RWPE2 (cell line): ENCODE data around the gene GPR42.

Source experiments
- ATAC-seq: fragments of 200-7000 bp; cut with Tn5 transposase; 3 replicates; pipeline ENCODE4 v1.9.1; 2021; ENCODE audit warnings: low read depth
- DNase-seq: peaks from one replicate; pipeline ENCODE4 v3.0.0-alpha.2; 2020; ENCODE audit warnings: low spot score
- H3K27ac ChIP-seq: fragments of 450-650 bp; 2 replicates; pipeline ENCODE4 v1.5.1; 2017; ENCODE audit warnings: mild to moderate bottlenecking; ENCODE audit not compliant: poor library complexity, severe bottlenecking
- H3K27me3 ChIP-seq: fragments of 250-450 bp; sonication (Bioruptor Pico); 2 replicates; pipeline ENCODE4 v1.5.1; 2021; ENCODE audit warnings: mild to moderate bottlenecking, moderate library complexity; ENCODE audit not compliant: insufficient read depth, poor library complexity, severe bottlenecking
- H3K36me3 ChIP-seq: fragments of 250-450 bp; sonication (Bioruptor Pico); 2 replicates; pipeline ENCODE4 v1.5.1; 2020; ENCODE audit warnings: low read depth, mild to moderate bottlenecking, moderate library complexity
- H3K4me1 ChIP-seq: fragments of 250-450 bp; sonication (Bioruptor Pico); 2 replicates; pipeline ENCODE4 v1.5.1; 2021; ENCODE audit warnings: mild to moderate bottlenecking, moderate library complexity; ENCODE audit not compliant: insufficient read depth, poor library complexity, severe bottlenecking
- H3K4me3 ChIP-seq: fragments of 250-450 bp; sonication (Bioruptor Pico); 2 replicates; pipeline ENCODE4 v1.5.1; 2021; ENCODE audit warnings: mild to moderate bottlenecking, moderate library complexity; ENCODE audit not compliant: severe bottlenecking
- H3K9me3 ChIP-seq: fragments of 250-450 bp; sonication (Bioruptor Pico); 2 replicates; pipeline ENCODE4 v1.5.1; 2021; ENCODE audit warnings: mild to moderate bottlenecking, moderate library complexity; ENCODE audit not compliant: severe bottlenecking
- TF ChIP-seq, protein P1 (sequence below): fragments of 450-650 bp; IDR thresholded peaks from one replicate; pipeline ENCODE4 v1.5.1; 2017; ENCODE audit warnings: mild to moderate bottlenecking, moderate library complexity; ENCODE audit not compliant: poor library complexity, severe bottlenecking

GPR42 gene

DNA sequence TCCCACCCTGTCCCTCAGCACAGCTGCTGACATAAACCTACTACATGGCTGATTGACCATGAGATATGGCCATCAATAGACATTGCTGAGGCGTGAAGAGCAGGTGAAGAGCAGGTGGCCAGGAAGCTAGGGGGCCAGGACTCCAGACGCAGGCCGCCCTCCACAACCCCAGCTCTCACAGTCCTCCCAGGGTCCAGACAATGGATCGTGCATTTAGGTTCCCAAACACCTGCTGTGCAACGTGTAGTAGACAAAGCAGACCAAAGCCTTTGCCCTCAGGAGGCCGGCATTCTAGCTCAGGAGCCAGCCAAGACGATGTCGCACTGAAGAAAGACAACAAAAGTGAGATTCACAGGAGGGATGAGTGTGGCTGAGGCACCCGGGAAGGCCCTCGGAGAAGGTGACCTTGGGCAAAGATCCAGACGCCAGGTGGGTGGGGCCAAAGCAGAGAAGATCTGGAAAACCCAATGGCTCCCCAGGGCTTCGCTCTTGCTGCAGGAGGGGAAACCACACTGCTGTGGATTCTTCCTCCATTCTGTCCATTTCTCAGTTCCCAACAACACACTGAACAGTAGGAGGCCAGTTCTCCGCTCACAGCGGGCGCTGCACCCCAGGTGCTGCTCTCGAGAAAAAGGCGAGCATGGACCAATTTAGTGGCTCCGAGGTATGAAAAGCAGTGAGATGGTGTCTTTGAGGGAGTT, 21.8 kb upstream of the GPR42 start:
- ATAC-seq, result no peak
- TF ChIP-seq, protein P1, sequence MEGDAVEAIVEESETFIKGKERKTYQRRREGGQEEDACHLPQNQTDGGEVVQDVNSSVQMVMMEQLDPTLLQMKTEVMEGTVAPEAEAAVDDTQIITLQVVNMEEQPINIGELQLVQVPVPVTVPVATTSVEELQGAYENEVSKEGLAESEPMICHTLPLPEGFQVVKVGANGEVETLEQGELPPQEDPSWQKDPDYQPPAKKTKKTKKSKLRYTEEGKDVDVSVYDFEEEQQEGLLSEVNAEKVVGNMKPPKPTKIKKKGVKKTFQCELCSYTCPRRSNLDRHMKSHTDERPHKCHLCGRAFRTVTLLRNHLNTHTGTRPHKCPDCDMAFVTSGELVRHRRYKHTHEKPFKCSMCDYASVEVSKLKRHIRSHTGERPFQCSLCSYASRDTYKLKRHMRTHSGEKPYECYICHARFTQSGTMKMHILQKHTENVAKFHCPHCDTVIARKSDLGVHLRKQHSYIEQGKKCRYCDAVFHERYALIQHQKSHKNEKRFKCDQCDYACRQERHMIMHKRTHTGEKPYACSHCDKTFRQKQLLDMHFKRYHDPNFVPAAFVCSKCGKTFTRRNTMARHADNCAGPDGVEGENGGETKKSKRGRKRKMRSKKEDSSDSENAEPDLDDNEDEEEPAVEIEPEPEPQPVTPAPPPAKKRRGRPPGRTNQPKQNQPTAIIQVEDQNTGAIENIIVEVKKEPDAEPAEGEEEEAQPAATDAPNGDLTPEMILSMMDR, result no peak
- Histone ChIP-seq H3K4me3 (no peak overlapping the region), H3K4me1 (no peaks in the 10 kb centered on the region), H3K36me3 (no peaks in the 10 kb centered on the region), H3K27ac (no peak overlapping the region), H3K9me3 (no peaks in the 10 kb centered on the region), H3K27me3 (peaks cover 21% of the 10 kb centered on the region)
- no peak for DNase-seq

DNA sequence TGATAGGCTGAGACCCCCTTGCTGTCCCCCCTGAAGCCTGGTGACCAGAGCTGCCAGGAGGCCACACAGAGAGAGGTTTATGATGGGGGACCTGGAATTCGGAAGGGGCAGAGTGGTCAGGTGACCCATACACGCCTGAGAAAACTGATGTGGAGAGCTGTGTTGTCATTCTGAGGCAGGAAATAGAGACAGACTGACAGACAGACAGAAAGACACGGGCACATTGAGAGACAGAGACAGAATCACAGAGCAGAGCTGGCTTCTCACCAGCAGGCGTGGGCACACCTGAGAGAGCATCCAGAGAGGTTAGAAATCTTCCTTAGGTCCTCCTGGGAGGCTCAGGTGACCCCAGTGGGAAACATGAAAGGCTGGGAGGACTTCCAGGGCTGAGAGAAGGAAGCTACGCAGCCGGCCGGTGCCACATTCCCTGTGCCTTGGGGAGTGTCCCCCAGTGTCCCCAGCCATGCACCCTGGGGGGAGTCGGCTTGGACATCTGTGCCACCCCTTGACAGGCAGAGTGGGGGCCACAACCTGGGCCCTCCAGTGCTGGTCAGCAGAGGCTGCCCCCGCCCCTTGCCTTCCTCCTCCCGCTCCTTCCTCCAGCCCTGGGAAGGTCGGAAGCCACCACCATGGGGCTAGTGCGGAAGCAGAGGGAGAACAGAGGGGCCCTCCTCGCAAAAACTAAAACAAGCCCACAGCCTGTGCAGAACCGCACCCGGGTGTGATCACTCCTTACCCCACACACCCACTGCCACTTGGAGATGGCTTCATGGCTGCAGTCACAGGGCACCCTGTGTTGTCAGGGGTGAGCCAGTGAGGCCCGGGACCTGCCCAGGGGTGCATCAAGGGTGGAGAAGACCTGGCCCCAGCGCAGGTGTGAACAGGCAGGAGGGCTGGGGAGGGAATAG, 21.0 kb upstream of the GPR42 start:
- no peak for DNase-seq
- Histone ChIP-seq H3K36me3 (no peaks in the 10 kb centered on the region), H3K27ac (no peak overlapping the region), H3K27me3 (peaks cover 21% of the 10 kb centered on the region), H3K9me3 (no peaks in the 10 kb centered on the region), H3K4me1 (no peaks in the 10 kb centered on the region), H3K4me3 (no peak overlapping the region)
- TF ChIP-seq, protein P1, result no peak
- no peak for ATAC-seq

- Histone ChIP-seq H3K9me3 (no peaks in the 10 kb centered on the region), H3K27me3 (peaks cover 24% of the 10 kb centered on the region), H3K4me3 (no peak overlapping the region), H3K36me3 (no peaks in the 10 kb centered on the region), H3K4me1 (no peaks in the 10 kb centered on the region), H3K27ac (no peak overlapping the region)
- TF ChIP-seq, protein P1, result no peak
- no peak for ATAC-seq
- no peak for DNase-seq
Observed at GRCh38 chr19:35350591-35350990, 20.3 kb upstream of the GPR42 start.

GRCh38 chr19:35351411-35352176, 19.3 kb upstream of the GPR42 start:
- H3K27ac ChIP-seq, result no peak overlapping the region
- H3K4me3 ChIP-seq, result no peak overlapping the region
- no peak for ATAC-seq
- peaks cover 14% of the 10 kb centered on the region for H3K27me3 ChIP-seq
- no peaks in the 10 kb centered on the region for H3K36me3 ChIP-seq
- DNase-seq, result peak; percentile 38
- no peaks in the 10 kb centered on the region for H3K4me1 ChIP-seq
- TF ChIP-seq, protein P1, result no peak
- no peaks in the 10 kb centered on the region for H3K9me3 ChIP-seq
